A673 (cell line): Measurements from ENCODE around the gene ARHGAP5.

ENCODE experiments used
- EZH2 ChIP-seq: fragments of 200-600 bp; sonication (generic); IDR thresholded peaks from 2 replicates; pipeline ENCODE4 v1.6.1; 2017; ENCODE audit warnings: borderline replicate concordance, low read depth, mild to moderate bottlenecking, mixed read lengths, antibody characterized with exemption, low read length; ENCODE audit not compliant: poor library complexity, severe bottlenecking
- TF ChIP-seq, protein P1 (sequence below): fragments of 300-800, 200-600 bp; sonication (generic); conservative IDR thresholded peaks from 2 replicates; pipeline ENCODE4 v1.5.1; 2017; ENCODE audit warnings: low read depth, mild to moderate bottlenecking, antibody characterized with exemption, low read length, moderate library complexity, mixed read lengths

DNA sequence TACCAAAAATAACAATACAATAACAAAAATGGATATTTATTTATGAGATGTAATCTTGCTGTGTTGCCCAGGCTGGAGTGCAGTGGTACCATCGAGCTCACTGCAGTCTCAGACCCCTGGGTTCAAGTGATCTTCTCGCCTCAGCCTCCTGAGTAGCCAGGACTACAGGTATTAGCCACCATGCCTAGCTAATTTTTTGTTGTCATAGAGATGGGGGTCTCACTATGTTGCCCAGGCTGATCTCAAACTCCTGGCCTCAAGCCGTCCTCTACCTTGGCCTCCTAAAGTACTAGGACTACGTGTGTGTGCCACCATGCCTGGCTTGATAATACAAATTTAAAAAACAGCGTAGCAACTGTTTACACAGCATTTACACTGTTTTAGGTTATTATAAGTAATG is 23.1 kb downstream of the ARHGAP5 start:
- TF ChIP-seq, protein P1, sequence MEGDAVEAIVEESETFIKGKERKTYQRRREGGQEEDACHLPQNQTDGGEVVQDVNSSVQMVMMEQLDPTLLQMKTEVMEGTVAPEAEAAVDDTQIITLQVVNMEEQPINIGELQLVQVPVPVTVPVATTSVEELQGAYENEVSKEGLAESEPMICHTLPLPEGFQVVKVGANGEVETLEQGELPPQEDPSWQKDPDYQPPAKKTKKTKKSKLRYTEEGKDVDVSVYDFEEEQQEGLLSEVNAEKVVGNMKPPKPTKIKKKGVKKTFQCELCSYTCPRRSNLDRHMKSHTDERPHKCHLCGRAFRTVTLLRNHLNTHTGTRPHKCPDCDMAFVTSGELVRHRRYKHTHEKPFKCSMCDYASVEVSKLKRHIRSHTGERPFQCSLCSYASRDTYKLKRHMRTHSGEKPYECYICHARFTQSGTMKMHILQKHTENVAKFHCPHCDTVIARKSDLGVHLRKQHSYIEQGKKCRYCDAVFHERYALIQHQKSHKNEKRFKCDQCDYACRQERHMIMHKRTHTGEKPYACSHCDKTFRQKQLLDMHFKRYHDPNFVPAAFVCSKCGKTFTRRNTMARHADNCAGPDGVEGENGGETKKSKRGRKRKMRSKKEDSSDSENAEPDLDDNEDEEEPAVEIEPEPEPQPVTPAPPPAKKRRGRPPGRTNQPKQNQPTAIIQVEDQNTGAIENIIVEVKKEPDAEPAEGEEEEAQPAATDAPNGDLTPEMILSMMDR, result no peak
- TF ChIP-seq EZH2, result no peak
